Duodenal mucosa (tissue), 2 donors: Measurements from ENCODE around the gene CHL1.

Source experiments
- H3K27ac ChIP-seq: one replicate; pipeline ENCODE4 v1.7.0; 2013; ENCODE audit warnings: low read depth, low read length
- H3K27me3 ChIP-seq, 2 donors: one replicate each; pipeline ENCODE4 v1.7.0; 2013; ENCODE audit warnings: low read length in 2 of 2, control low read depth in 1 of 2; ENCODE audit not compliant: insufficient read depth in 2 of 2, control insufficient read depth in 1 of 2
- H3K36me3 ChIP-seq, 2 donors: one replicate each; pipeline ENCODE4 v1.7.0; 2013; ENCODE audit warnings: low read length in 2 of 2, control low read depth in 1 of 2; ENCODE audit not compliant: insufficient read depth in 2 of 2, control insufficient read depth in 1 of 2
- H3K4me1 ChIP-seq, 2 donors: one replicate each; pipeline ENCODE4 v1.7.0; 2013; ENCODE audit warnings: low read length in 2 of 2, control low read depth in 1 of 2; ENCODE audit not compliant: insufficient read depth in 2 of 2, control insufficient read depth in 1 of 2
- H3K4me3 ChIP-seq, 2 donors: one replicate each; pipeline ENCODE4 v1.7.0; 2013; ENCODE audit warnings: low read length in 2 of 2, low read depth in 1 of 2
- H3K9ac ChIP-seq, 2 donors: one replicate each; pipeline ENCODE4 v1.7.0; 2013; ENCODE audit warnings: low read length in 2 of 2, low read depth in 1 of 2
- H3K9me3 ChIP-seq, 2 donors: one replicate each; pipeline ENCODE4 v1.7.0; 2013; ENCODE audit warnings: low read length in 2 of 2, control low read depth in 1 of 2; ENCODE audit not compliant: control insufficient read depth in 1 of 2

The CHL1 gene

GRCh38 chr3:295166-295565 is 98.6 kb downstream of the CHL1 start:
- Histone ChIP-seq H3K36me3 (no peaks in the 10 kb centered on the region), H3K27me3 (no peaks in the 10 kb centered on the region), H3K9ac (no peak overlapping the region), H3K27ac (no peak overlapping the region), H3K9me3 (no peaks in the 10 kb centered on the region), H3K4me3 (no peak overlapping the region), H3K4me1 (no peaks in the 10 kb centered on the region)

DNA sequence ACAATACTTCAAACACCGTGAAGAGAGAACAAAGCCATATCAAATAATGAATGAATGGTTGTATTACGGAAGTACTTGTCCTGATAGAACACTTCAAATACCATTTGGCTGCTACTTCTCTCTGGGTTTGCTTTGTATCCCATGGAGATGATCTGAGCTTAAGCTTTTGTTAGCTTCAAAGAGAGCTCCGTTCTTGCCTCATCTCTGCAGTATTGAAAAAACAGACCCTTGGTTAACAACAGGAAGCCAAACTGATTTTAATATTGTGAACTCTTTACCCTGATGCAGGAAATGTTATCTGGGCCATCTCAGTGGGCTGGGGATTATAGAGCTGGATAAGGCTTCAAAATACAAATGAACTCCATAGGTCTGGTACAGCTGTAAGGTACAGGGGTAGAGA is 101.0 kb downstream of the CHL1 start:
- Histone ChIP-seq H3K27ac (no peak overlapping the region), H3K4me1 (no peaks in the 10 kb centered on the region), H3K4me3 (no peak overlapping the region), H3K9me3 (no peaks in the 10 kb centered on the region), H3K9ac (no peak overlapping the region), H3K27me3 (no peaks in the 10 kb centered on the region), H3K36me3 (no peaks in the 10 kb centered on the region)

DNA sequence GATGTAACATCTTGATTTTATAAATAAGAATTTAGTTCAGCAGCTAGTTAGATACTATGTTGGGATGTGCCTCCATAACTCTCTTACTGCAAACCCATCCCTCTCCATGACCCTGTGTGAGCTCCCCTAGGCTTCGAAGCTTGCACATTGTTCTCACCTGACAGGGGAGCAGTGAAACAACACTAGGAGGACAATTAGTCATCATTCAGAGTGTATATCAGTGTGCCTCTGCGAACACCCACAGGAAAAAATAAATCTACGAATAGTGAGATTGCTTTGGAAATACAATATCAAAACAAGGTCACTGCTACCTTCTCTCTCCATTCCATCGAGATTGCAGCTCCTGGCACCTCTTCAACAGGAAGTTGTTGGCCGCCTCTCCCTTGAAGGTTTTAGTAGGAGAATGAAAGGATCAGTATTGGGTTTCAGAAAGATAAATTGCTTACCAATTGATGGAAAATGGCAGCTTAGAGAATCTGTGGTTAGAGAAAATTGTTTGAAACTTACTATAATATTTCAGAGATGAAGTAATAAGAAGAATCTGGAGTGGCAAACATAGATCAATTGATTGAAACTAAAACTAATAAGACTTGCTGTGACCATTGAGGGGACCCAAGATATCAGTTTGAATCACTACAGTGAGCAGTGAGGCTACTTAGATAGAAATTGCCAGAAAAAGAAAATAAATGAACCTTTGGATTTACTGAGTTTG is 103.2 kb downstream of the CHL1 start:
- Histone ChIP-seq H3K9ac (no peak overlapping the region), H3K36me3 (no peaks in the 10 kb centered on the region), H3K9me3 (no peaks in the 10 kb centered on the region), H3K27me3 (no peaks in the 10 kb centered on the region), H3K4me1 (no peaks in the 10 kb centered on the region), H3K4me3 (no peak overlapping the region), H3K27ac (no peak overlapping the region)

DNA sequence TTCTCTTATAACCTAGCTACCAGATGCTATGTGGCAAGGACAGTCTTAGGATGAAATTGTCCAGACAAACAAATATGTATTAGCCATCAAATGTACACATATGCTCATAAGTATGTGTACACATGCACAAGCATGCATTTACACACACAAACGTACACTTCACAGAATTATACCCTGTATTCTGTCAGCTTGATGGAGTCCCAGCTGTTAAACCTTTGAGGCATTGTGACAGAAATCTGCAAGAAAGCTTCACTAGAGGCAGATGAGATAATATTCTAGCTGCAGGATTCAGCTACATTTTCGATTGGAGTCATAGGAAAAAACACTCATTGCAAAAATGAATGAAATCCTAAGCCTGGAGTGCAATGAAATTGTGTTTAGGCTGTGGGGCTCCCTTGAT is 110.6 kb downstream of the CHL1 start:
- no peak overlapping the region for H3K27ac ChIP-seq
- no peaks in the 10 kb centered on the region for H3K36me3 ChIP-seq
- no peak overlapping the region for H3K9ac ChIP-seq
- H3K4me3 ChIP-seq = no peak overlapping the region
- H3K4me1 ChIP-seq = no peaks in the 10 kb centered on the region
- no peaks in the 10 kb centered on the region for H3K9me3 ChIP-seq
- no peaks in the 10 kb centered on the region for H3K27me3 ChIP-seq

- H3K4me3 ChIP-seq = no peak overlapping the region
These were observed 112.2 kb downstream of the CHL1 start for GRCh38 chr3:308597-309321.

GRCh38 chr3:312160-312733 is 115.7 kb downstream of the CHL1 start:
- H3K4me1 ChIP-seq = no peaks in the 10 kb centered on the region

More at GRCh38 chr3:308597-309321, 112.2 kb downstream of the CHL1 start:
- Histone ChIP-seq H3K27ac (no peak overlapping the region), H3K9me3 (no peaks in the 10 kb centered on the region), H3K27me3 (no peaks in the 10 kb centered on the region), H3K9ac (no peak overlapping the region), H3K4me1 (no peaks in the 10 kb centered on the region), H3K36me3 (no peaks in the 10 kb centered on the region)

DNA sequence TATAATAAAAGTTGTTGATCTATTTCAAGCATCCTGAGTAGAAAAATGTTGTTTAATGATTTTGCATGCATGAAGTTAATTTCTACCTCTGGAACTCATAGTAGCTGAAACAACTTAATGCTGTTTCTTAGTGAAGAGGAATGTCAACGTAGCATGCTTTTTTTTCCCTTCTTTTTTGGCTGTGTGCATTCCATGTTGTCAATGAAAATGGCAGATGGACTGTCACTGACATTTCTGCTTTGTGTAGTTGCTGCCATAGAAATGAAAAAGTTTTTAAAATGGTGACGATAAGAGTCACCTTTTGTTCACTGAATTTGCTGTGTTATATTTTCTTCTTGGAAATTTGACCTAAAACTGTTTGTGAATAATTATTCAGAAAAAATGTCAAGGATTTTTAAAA is 116.3 kb downstream of the CHL1 start:
- Histone ChIP-seq H3K4me1 (no peaks in the 10 kb centered on the region), H3K27me3 (no peaks in the 10 kb centered on the region), H3K4me3 (no peak overlapping the region), H3K27ac (no peak overlapping the region), H3K9ac (no peak overlapping the region), H3K36me3 (no peaks in the 10 kb centered on the region), H3K9me3 (no peaks in the 10 kb centered on the region)

More at GRCh38 chr3:312160-312733, 115.7 kb downstream of the CHL1 start:
- H3K4me3 ChIP-seq = no peak overlapping the region
- H3K36me3 ChIP-seq = no peaks in the 10 kb centered on the region
- no peaks in the 10 kb centered on the region for H3K9me3 ChIP-seq
- H3K27me3 ChIP-seq = no peaks in the 10 kb centered on the region
- H3K27ac ChIP-seq = no peak overlapping the region
- H3K9ac ChIP-seq = no peak overlapping the region

DNA sequence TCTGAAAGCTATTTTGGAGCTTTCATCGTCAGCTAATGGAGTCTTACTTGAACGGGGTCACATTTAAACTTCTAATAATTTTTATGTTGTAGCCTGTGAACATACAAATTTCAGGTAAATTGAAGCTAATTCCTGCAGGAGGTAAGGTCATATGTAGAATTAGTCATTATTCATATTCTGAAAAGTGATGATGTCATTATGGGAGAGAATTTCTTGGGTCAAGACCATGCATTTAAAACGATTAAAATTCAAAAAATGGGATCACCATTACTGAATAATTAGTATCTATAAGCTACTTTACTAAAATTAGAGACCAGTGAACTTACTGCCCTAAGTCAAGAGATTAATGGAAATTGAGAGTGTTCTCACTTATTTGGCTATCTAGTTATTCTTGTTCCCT is 120.4 kb downstream of the CHL1 start:
- Histone ChIP-seq H3K36me3 (no peaks in the 10 kb centered on the region), H3K27ac (no peak overlapping the region), H3K9ac (no peak overlapping the region)

DNA sequence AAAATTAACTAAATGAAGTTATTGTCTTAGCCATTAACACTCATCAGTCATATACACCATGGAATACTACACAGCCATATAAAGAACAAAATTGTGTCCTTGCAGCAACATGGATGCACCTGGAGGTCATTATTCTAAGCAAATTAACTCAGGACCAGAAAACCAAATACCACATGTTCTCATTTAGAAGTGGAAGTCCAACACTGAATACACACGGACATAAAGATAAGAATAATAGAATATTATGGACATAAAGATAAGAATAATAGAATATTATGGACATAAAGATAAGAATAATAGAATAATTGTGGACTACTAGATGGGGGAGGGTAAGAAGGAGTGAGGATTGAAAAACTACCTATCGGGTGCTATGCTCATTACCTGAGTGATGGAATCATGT is 122.3 kb downstream of the CHL1 start:
- Histone ChIP-seq H3K9ac (no peak overlapping the region), H3K4me1 (no peaks in the 10 kb centered on the region), H3K4me3 (no peak overlapping the region), H3K27ac (no peak overlapping the region), H3K9me3 (no peaks in the 10 kb centered on the region), H3K27me3 (no peaks in the 10 kb centered on the region), H3K36me3 (no peaks in the 10 kb centered on the region)

More for the DNA sequence above, 120.4 kb downstream of the CHL1 start:
- H3K27me3 ChIP-seq = no peaks in the 10 kb centered on the region
- no peaks in the 10 kb centered on the region for H3K9me3 ChIP-seq
- H3K4me3 ChIP-seq = no peak overlapping the region
- H3K4me1 ChIP-seq = no peaks in the 10 kb centered on the region

DNA sequence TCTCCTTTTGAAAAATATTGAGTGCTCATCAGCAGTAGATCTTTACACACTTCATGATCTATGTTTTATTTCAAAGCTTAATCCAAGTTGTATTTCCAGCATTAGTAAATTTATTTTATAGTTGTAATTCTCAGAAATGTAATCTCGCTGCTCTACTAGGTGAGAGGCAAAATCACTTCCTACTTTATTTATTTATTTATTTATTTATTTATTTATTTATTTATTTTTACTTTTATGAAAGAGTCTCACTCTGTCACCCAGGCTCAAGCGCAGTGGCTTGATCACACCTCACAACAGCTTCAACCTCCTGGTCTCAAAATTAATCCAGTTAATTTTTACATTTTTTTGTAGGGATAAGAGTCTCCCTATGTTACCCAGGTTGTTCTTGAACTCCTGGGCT is 127.9 kb downstream of the CHL1 start:
- Histone ChIP-seq H3K9me3 (no peaks in the 10 kb centered on the region), H3K27ac (no peak overlapping the region), H3K4me1 (no peaks in the 10 kb centered on the region), H3K4me3 (no peak overlapping the region), H3K36me3 (no peaks in the 10 kb centered on the region), H3K9ac (no peak overlapping the region), H3K27me3 (no peaks in the 10 kb centered on the region)
